HEK293T (cell line): ENCODE data around the gene KRTAP4-8.
"Not testable (repeated sequence)": the region's sequence is repeated elsewhere in the genome, so short reads cannot be mapped to it uniquely, and the experiment has no call there.

ENCODE experiments used
- CTCF ChIA-PET: fragments of 350-600 bp; formaldehyde crosslinking; extraction: SDS; loops from one replicate; lab custom pipeline; 2021; ENCODE audit warnings: antibody characterized with exemption, inconsistent platforms; lab: Yijun Ruan, JAX
- POLR2A ChIA-PET: fragments of 350-600 bp; formaldehyde crosslinking; extraction: SDS; loops from one replicate; lab custom pipeline; 2020; ENCODE audit warnings: antibody characterized with exemption, inconsistent platforms; lab: Yijun Ruan, JAX
- DNase-seq: peaks from one replicate; pipeline ENCODE4 v3.0.0; 2012; ENCODE audit warnings: mixed read lengths; ENCODE audit errors: extremely low spot score
- ARNT ChIP-seq: fragments of 450-650 bp; IDR thresholded peaks from 2 replicates; pipeline ENCODE4 v1.6.1; 2017; ENCODE audit warnings: mild to moderate bottlenecking
- BHLHE40 ChIP-seq: fragments of 450-650 bp; IDR thresholded peaks from 2 replicates; pipeline ENCODE4 v1.6.1; 2016; ENCODE audit warnings: mild to moderate bottlenecking, moderate library complexity, borderline replicate concordance
- CTBP1 ChIP-seq: fragments of 450-650 bp; IDR thresholded peaks from 2 replicates; pipeline ENCODE4 v1.6.1; 2016; ENCODE audit warnings: borderline replicate concordance
- ELF4 ChIP-seq: fragments of 450-650 bp; IDR thresholded peaks from 2 replicates; pipeline ENCODE4 v1.6.1; 2017; ENCODE audit warnings: antibody characterized with exemption
- FOXA1 ChIP-seq: fragments of 450-650 bp; IDR thresholded peaks from 2 replicates; pipeline ENCODE4 v1.6.1; 2016; ENCODE audit warnings: mild to moderate bottlenecking
- FOXK2 ChIP-seq: fragments of 450-650 bp; IDR thresholded peaks from 2 replicates; pipeline ENCODE4 v1.6.1; 2016; ENCODE audit warnings: mild to moderate bottlenecking
- FOXM1 ChIP-seq: fragments of 450-650 bp; IDR thresholded peaks from 2 replicates; pipeline ENCODE4 v1.6.1; 2017; ENCODE audit warnings: mild to moderate bottlenecking, borderline replicate concordance
- HDGF ChIP-seq: fragments of 450-650 bp; IDR thresholded peaks from 2 replicates; pipeline ENCODE4 v1.6.1; 2017; ENCODE audit warnings: antibody characterized with exemption, borderline replicate concordance
- L3MBTL2 ChIP-seq: fragments of 450-650 bp; conservative IDR thresholded peaks from 2 replicates; pipeline ENCODE4 v1.6.1; 2016; ENCODE audit warnings: mild to moderate bottlenecking
- LEF1 ChIP-seq: fragments of 450-650 bp; IDR thresholded peaks from 2 replicates; pipeline ENCODE4 v1.6.1; 2017; ENCODE audit warnings: mild to moderate bottlenecking, borderline replicate concordance
- NFRKB ChIP-seq: fragments of 450-650 bp; IDR thresholded peaks from 2 replicates; pipeline ENCODE4 v1.6.1; 2016; ENCODE audit warnings: mild to moderate bottlenecking, moderate library complexity
- PKNOX1 ChIP-seq: fragments of 450-650 bp; IDR thresholded peaks from 2 replicates; pipeline ENCODE4 v1.6.1; 2016
- SP1 ChIP-seq: fragments of 450-650 bp; IDR thresholded peaks from 2 replicates; pipeline ENCODE4 v1.6.1; 2017
- SUZ12 ChIP-seq: fragments of 450-650 bp; IDR thresholded peaks from 2 replicates; pipeline ENCODE4 v1.6.1; 2016; ENCODE audit warnings: mild to moderate bottlenecking
- TARDBP ChIP-seq: fragments of 450-650 bp; IDR thresholded peaks from 2 replicates; pipeline ENCODE4 v1.6.1; 2016
- ZNF384 ChIP-seq: fragments of 450-650 bp; IDR thresholded peaks from 2 replicates; pipeline ENCODE4 v1.6.1; 2016

KRTAP4-8 gene

GRCh38 chr17:41058741-41059140 is 39.2 kb downstream of the KRTAP4-8 start:
- CTCF ChIA-PET = no interaction called here
- POLR2A ChIA-PET = no interaction called here
- no peak for DNase-seq
- TF ChIP-seq FOXM1 (no peak), CTBP1 (no peak), BHLHE40 (no peak), ZNF384 (no peak), FOXA1 (no peak), SUZ12 (no peak), L3MBTL2 (no peak), TARDBP (no peak), SP1 (no peak)

- DNase-seq = no peak
- ChIA-PET POLR2A (no interaction called here), CTCF (no interaction called here)
- TF ChIP-seq FOXK2 (no peak), L3MBTL2 (no peak), ELF4 (no peak), SP1 (no peak), HDGF (no peak), PKNOX1 (no peak), TARDBP (no peak), CTBP1 (no peak), FOXA1 (no peak), ARNT (no peak), NFRKB (no peak), BHLHE40 (no peak)
Measured at GRCh38 chr17:41057547-41057946, 40.4 kb downstream of the KRTAP4-8 start.

GRCh38 chr17:41055130-41055529 is 42.8 kb downstream of the KRTAP4-8 start, which contains the start of gene KRTAP2-2:
Gene KRTAP2-2, minus strand, starts transcription at chr17:41055230. Its CDS starts 19 bp downstream, at chr17:41055211.
- CTCF ChIA-PET, DNase-seq, POLR2A ChIA-PET: not testable (repeated sequence)

DNA sequence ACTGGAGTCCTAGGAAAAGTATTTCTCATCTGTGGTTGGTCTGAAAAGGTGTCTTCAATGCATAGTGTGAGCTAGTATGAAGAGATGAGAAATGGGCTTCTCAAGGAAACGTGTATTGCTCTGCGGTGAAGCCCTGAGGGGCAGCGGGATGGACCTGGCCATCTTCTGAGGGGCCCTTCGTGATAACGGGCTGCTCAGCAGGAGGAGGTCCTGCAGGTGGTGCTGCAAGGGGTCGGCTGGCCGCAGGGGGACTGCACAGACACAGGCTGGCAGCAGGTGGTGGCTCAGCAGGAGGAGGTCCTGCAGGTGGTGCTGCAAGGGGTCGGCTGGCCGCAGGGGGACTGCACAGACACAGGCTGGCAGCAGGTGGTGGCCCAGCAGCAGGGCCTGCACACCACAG is 43.4 kb downstream of the KRTAP4-8 start:
- DNase-seq, POLR2A ChIA-PET, CTCF ChIA-PET: not testable (repeated sequence)

GRCh38 chr17:41054025-41054424 is 43.9 kb downstream of the KRTAP4-8 start:
- ChIA-PET POLR2A (no interaction called here), CTCF (no interaction called here)
- TF ChIP-seq FOXA1 (no peak), ELF4 (no peak), PKNOX1 (no peak), SP1 (no peak), SUZ12 (no peak), LEF1 (no peak), FOXK2 (no peak), ARNT (no peak), BHLHE40 (no peak), CTBP1 (no peak), L3MBTL2 (no peak), NFRKB (no peak), TARDBP (no peak), HDGF (no peak), FOXM1 (no peak), ZNF384 (no peak)
- no peak for DNase-seq

DNA sequence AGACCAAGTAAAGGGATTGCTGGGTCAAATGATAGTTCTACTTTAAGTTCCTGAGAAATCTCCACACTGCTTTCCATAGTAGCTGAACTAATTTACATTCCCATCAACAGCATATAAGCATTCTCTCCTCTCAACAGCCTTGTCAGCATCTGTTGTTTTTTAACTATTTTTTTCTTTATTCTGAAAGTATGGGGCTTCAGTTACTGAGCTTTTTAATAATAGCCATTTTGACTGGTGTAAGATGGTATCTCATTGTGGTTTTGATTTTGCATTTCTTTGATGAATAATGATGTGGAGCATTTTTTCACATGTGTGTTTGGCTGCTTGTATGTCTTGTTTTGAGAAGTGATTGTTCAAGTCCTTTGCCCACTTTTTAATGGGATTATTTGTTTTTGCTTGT is 45.4 kb downstream of the KRTAP4-8 start:
- no peak for DNase-seq
- ChIA-PET CTCF (no interaction called here), POLR2A (no interaction called here)
- TF ChIP-seq SUZ12 (no peak), TARDBP (no peak), LEF1 (no peak), FOXM1 (no peak), SP1 (no peak), FOXA1 (no peak), BHLHE40 (no peak), NFRKB (no peak), ZNF384 (no peak)

DNA sequence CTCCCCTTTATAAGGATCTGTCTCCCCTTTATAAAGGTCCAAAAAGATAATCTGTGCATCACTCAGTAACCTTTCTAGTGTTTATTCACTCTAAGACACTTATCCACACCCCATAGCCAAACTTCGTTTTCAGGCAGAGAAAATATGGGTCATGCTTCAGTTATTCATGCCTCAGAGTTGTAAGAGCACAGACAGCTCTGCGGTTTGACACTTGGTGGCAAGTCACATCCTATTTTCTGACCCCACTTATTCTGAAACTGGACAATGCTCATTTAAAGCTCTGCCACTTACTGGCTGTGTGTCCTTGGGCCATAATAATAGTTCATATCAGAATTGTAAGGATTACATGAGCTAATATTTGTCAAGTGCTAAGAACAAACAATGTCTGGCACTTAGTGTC is 48.8 kb downstream of the KRTAP4-8 start:
- no peak for TF ChIP-seq FOXA1
- no peak for TF ChIP-seq FOXM1
- no peak for TF ChIP-seq PKNOX1
- TF ChIP-seq TARDBP = no peak
- TF ChIP-seq LEF1 = no peak
- no peak for TF ChIP-seq CTBP1
- no peak for TF ChIP-seq HDGF
- no peak for TF ChIP-seq BHLHE40
- no peak for TF ChIP-seq SP1
- TF ChIP-seq L3MBTL2 = no peak
- TF ChIP-seq FOXK2 = no peak
- TF ChIP-seq SUZ12 = no peak
- TF ChIP-seq NFRKB = no peak
- ChIA-PET CTCF (no interaction called here), POLR2A (no interaction called here)
- no peak for DNase-seq

DNA sequence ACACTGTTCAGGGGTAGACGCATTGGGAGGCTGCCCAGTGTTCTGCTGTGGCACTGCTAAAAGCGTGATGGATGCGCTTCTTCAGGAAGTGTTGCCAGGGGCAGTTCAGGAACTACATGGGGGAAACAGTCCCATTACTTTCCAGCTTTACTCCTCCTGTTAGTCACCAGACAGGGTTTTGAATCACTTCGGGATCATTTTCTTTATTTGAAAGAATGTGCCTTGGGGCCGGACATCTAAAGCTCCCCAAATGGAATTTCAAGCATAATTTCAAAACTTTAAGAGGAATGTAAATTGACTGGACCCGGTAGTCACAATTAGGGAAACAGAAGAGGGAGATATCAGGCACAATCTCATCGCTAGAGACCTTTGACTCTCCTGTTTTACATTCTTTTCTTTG is 49.5 kb downstream of the KRTAP4-8 start:
- TF ChIP-seq ELF4 (no peak), ZNF384 (no peak), FOXA1 (no peak), BHLHE40 (no peak)
- ChIA-PET CTCF (no interaction called here), POLR2A (no interaction called here)
- DNase-seq = no peak
